ENCODE data around the gene PPP4R3A.
"Not testable (repeated sequence)": the region's sequence is repeated elsewhere in the genome, so short reads cannot be mapped to it uniquely, and the experiment has no call there.

PPP4R3A gene

DNA sequence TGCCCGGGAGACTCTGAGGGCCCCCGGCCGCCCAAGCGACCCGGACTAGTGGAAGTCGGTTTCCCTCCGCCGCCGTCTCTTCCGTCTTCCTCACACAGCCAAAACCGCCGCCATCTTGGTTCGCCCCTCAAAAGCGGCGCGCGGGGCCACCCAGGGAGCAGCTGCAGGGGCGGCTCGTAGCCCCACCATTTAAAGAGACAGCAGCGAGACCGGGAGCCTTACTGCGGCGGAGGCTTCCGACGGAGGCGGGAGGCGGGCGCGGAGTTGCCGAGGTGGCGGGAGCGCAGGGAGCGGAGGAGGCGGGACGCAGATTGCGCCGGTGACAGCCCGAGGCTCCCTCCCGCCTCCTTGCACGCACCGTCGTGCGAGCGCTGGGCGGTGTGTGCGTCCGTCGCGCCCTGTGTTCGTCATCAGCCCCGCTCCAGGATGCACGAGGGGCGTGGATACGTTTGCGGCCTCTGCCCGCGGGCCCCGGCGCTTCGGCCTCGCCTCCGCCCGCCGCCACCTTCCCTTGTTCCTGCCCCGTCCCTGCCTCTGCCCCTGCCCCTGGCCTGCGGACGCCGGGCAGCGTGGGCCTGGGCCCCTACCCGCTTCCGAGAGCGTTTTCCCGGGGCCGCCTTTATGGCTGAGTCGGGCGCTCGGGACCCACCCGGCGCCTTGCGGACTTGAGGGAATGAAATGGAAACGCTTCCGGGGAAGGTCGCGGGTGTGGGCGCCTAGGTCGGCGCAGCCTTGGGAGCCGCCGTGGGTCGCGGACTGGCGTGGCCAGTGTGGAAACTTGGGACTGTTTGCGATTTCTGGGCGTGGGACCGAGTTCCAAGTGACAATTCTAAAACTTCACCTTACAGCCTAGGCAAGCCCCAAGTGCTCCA lies at the start of gene PPP4R3A:
TSS of gene PPP4R3A (minus strand) at position 140 of the 872 bp plus-strand sequence. CDS start 663 bp downstream, outside the sequence.
- peak; percentile 98 for DNase-seq (ENCODE audit: low spot score)

DNA sequence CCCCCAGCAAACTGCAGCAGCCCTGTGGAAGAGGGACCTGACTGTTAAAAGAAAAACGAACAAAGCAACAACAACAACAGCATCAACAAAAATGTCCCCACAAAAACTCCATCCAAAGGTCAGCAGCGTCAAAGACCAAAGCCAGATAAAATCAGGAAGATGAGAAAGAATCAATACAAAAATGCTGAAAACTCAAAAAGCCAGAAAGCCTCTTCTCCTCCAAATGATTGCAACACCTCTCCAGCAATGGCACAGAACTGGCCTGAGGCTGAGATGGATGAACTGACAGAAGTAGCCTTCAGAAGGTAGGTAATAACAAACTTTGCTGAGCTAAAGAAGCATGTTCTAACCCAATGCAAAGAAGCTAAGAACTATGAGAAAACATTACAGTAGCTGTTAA lies 45.4 kb upstream of the PPP4R3A start:
- no peak for DNase-seq (ENCODE audit: low spot score)

DNA sequence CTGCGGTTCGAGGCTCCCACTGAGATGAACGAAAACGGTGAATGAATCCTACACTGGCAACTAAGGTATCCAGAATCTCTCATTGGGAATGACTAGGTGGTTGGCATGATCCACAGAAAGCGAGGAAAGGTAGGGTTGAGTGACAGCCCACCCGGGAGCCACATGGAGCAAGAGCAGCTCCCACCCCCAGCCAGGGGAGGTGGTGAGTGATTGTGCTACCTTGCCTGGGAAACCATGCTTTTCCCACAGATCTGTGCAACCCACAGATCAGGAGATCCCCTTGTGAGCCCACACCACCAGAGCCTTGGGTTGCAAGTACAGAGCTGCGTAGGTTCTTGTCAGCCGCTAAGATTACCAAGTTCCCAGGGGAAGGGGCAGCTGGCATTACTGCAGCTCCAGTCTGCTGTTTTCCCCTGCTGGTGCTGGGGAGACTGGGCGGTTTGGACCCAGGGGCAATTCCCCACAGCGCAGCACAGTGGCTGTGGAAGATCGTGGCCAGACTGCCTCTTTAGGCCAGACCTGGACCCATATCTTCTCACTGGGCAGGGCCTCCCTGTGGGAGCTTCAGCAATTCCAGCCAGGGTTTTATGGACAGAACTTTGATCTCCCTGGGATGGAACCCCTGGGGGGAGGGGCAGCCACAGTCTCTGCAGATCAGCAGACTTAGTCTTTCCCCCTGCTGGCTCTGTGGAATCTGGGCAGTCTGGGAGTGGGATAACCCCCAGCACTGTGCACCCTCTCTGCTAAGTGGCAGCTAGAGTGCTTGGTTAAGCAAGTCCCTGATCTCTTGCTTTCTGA lies 44.6 kb upstream of the PPP4R3A start:
- no peak for DNase-seq (ENCODE audit: low spot score)

DNA sequence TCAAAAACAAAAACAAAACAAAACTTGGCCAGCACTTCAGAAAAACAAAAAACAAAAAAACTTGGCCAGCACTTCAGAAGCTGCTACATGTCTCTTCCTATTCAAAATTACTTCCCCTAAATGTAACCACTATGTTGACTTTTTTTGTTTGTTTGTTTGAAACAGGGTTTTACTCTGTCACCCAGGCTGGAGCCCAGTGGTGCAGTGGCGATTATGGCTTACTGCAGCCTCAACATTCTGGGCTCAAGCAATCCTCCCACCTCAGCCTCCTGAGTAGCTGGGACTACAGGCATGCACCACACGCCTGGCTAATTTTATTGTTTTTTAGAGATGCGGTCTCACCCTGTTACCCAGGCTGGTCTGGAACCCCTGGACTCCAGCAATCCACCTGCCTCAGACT lies 38.0 kb upstream of the PPP4R3A start:
- DNase-seq (ENCODE audit: low spot score), result no peak

DNA sequence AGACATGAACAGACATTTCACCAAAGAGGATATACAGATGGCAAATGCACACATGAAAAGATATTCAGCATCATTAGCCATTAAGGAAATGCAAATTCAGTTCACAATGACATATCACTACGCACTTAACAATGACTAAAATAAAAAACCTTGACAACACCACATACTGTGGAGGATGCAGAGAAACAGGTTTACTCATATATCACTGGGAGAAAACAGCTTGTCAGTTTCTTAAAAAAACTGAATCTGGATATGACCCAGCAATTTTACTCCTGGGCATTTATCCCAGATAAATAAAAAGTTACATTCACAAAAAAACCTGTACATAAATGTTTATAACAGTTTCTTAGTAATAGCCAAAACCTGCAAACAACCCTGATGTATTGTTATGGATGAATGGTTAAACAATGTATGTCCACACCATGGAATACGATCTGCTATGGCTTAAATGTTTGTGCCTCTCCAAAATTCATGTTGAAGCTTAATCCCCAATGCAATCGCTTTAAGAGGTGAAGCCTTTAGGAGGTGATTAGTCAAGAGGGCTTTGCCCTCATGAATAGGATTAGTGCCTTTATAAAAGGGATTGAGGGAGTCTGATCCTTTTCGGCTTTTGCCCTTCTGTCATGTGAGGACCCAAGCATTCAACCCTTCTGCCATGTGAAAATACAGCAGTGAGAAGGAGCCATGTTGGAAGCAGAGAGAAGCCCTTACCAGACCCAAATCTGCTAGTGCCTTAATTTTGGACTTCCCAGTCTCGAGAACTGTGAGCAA lies 36.0 kb upstream of the PPP4R3A start:
- no peak for DNase-seq (ENCODE audit: low spot score)

DNA sequence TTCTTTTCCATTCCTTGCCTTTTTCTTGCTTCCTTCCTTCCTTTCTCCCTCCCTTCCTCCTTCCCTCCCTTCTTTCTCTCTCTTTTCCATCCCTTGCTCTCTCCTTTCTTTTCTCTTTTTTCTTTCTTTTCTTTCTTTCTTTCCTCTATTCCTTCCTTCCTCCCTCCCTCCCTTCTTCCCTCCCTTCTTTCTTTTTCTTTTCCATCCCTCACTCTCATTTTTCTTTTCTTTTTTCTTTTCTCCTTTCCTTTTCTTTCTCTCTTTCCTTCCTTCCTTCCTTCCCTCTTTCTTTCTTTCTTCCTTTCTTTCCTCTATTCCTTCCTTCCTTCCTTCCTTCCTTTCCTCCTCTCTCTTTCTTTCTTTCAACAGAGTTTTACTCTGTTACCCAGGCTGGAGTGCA lies 35.1 kb upstream of the PPP4R3A start:
- DNase-seq (ENCODE audit: low spot score), result no peak

DNA sequence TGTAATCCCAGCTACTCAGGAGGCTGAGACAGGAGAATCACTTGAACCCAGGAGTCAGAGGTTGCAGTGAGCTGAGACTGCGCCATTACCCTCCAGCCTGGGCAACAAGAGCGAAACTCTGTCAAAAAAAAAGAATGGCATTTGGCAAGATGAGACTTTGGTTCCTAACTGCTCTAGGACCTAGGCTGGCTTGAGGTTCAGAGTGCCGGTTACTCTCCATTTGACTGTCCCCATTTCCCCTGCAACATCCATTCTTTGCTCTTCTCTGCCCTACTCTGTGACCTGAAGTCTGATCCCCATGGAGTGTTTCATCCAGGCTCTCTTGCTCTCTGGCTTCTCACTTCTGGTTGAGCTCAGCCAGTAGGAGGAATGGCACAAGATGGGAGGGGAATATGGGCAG lies 26.2 kb upstream of the PPP4R3A start:
- DNase-seq (ENCODE audit: low spot score), result no peak

DNA sequence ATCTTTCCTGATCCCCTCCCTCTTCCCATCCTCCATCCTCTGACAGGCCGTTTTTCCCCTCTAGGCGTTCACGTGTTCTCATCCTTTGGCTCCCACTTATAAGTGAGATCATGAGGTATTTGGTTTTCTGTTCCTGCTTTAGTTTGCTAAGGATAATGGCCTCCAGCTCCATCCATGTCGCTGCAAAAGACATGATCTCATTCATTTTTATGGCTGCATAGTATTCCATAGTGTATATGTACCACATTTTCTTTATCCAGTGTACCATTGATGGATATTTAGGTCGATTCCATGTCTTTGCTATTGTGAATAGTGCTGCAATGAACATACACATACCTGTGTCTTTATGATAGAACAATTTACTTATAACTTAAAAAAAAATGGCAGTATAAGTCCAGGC lies 23.9 kb upstream of the PPP4R3A start:
- DNase-seq (ENCODE audit: low spot score), result not testable (repeated sequence)

DNA sequence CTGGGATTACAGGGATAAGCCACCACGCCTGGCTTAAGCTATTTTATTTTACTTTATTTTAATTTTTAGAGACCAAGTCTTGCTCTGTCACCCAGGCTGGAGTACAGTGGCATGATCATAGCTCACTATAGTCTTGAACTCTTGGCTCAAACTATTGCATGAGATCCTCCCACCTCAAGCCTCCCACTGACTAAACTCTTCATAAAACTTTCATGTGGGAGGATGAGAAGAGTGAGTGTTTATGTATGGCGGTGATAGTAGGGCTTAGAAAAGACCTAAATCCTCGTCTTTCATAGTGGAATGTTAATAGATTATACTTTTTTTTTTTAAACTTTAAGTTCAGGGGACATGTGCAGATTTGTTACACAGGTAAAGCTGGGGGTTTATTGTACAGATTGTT lies 23.5 kb upstream of the PPP4R3A start:
- DNase-seq (ENCODE audit: low spot score), result no peak

DNA sequence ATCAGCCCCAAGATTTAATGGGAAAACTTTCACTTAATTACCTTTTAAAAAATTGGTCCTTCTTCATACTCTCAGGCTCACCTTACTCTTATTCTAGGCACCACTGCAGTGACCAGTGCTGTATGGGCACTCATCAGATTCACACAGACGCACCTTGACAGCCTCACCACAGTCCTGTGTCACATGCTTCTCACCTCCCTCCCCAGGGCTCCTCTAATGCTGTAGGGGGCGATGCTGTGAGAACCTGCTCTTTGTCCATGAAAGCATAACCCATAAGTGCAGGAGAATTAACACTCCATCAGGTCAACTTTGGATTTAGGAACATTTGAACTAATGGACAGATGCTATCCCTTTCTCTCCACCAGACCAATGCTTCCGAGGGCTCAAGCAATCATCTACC lies 13.9 kb upstream of the PPP4R3A start:
- peak; percentile 31 for DNase-seq (ENCODE audit: low spot score)

DNA sequence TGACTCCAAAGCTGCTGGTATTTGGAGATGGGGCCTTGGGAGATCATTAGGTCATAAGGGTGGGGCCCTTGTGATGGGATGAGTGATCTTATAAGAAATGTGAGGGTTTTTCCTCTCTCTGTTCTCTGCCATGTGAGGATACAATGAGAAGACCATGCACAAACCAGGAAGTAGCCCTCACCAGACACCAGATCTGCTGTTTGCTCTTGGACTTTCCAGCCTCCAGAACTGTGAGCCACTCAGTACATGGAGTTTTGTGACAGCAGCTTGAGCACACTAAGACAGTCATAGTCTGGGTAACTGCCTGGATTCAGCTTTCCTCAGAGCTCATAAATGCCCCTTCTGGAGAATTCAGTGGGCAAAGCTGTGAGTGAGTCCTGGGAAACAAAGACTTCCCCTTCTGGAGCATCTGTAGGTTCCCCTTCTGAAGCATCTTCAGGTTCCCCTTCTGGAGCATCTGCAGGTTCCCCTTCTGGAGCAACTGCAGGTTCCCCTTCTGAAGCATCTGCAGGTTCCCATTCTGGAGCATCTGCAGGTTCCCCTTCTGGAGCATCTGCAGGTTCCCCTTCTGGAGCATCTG lies 11.0 kb upstream of the PPP4R3A start:
- no peak for DNase-seq (ENCODE audit: low spot score)

DNA sequence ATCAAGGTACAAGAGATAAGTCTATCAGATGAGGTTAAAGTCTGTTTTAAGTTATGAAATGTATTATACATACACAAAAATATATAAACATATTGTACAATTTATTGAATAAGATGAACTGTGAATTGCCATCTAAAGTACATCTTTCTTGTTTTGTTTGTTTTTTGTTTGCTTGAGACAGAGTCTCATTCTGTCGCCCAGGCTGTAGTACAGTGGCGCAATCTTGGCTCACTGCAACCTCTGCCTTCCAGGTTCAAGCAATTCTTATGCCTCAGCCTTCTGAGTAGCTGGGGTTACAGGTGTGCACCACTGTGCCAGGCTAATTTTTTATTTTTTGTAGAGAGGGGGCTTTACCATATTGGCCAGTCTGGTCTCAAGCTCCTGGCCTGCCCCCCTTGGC lies 10.0 kb upstream of the PPP4R3A start:
- DNase-seq (ENCODE audit: low spot score), result no peak

DNA sequence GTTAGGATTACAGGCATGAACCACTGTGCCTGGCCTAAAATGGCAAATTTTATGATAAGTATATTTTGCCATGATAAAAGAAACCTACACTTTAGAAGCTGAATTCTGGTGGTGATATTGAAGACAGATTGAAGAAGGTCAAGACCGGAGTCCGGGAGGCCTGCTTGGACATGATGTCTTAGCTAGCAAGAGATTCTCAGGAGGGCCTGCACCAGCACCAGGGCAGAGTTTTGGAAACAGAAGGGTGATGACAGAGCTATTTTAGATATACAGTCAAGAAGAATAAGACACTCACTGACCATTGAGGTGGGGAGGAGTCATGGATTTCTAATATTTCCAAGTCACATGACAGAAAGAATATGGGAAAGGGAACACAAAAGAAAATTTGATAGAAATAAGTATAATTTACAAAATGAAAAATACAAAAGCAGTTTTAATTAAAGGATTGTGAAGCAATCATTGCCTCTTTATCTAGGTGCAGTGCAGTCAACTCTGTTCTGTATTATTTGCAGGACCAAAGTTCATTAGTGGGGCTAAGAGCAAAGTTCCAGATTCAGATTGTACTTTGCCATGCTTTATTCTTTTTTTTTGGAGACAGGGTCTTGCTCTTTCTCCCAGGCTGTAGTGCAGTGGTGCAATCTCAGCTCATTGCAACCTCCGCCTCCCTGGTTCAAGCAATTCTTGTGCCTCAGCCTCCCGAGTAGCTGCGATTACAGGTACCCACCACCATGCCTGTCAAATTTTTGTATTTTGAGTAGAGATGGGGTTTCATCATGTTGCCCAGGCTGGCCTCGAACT lies 9.3 kb upstream of the PPP4R3A start:
- DNase-seq (ENCODE audit: low spot score), result no peak

DNA sequence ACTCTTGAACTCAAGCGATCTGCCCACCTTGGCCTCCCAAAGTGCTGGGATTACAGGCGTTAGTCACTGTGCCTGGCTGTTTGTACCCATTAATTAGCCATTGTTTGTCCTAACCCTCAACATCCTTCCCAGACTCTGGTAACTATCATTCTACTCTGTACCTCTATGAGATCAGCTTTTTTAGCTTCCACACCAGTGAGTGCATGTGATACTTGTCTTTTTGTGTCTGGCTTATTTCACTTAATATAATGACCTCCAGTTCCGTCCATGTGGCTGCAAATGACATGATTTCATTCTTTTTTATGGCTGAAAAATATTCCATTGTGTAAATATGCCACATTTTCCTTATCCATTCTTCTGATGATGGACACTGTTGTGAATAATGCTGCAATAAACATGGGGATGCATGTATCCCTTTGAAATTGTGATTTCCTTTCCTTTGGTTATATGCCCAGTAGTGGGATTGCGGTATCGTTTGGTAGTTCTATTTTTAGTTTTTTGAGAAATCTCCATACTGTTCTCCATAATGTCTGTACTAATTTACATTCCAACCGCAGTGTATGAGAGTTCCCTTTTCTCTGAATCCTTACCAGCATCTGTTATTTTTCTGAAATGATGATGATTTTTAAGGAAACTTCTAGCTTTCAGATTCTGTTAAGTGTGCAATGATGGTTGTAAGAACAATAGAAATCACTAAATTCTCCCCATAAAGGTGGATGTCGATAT lies 6.7 kb upstream of the PPP4R3A start:
- DNase-seq (ENCODE audit: low spot score), result no peak

DNA sequence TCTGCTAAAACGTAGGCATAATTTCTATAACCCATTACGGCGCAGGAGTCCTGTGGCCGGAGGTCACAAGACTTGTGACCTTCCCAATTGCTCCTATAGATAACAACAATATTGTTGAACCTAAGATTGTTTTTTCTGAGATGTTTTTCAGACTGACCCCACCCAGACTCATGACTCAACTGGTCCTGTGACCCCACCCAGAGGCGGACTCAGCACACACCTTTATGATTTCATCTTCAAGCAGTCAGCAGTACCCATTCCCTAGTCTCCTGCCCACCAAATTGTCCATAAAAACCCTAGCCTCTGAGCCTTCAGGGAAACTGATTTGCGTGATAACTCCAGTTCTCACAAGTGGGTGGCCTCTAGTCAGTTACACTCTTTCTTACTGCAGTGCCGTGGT lies 5.9 kb upstream of the PPP4R3A start:
- DNase-seq (ENCODE audit: low spot score), result no peak

DNA sequence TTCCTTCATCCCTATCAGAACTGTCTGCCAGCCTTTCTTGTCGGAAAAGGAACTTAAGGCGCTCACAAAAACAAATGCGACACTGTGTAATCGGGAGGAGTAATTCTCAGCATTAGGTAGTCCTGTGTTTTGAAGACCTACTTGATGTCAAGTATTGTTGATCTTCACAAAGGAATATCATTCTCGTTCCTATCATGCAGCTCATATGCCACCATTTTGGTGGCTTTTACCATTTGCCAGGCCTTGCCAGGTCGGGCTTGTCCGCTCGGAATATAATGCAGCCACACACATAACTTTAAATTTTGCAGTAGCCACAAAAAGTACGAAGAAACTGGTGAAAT lies 903 bp upstream of the PPP4R3A start:
- DNase-seq (ENCODE audit: low spot score), result peak; percentile 15

DNA sequence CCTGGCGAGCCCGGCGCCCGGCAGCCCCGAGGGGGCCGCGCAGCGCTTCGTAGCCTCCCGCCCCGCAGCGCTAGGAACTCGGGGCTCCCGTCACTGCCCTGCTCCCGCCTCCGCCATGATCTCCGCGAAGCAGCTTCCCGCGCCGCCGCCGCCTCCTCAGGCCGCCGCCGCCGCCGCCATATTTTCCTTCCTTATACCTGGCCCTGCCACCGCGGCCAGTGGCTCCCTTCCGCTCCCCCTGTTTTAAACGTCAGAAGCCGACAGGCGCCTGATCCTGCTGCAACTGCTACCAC lies 286 bp downstream of the PPP4R3A start:
- no peak for DNase-seq (ENCODE audit: low spot score)

DNA sequence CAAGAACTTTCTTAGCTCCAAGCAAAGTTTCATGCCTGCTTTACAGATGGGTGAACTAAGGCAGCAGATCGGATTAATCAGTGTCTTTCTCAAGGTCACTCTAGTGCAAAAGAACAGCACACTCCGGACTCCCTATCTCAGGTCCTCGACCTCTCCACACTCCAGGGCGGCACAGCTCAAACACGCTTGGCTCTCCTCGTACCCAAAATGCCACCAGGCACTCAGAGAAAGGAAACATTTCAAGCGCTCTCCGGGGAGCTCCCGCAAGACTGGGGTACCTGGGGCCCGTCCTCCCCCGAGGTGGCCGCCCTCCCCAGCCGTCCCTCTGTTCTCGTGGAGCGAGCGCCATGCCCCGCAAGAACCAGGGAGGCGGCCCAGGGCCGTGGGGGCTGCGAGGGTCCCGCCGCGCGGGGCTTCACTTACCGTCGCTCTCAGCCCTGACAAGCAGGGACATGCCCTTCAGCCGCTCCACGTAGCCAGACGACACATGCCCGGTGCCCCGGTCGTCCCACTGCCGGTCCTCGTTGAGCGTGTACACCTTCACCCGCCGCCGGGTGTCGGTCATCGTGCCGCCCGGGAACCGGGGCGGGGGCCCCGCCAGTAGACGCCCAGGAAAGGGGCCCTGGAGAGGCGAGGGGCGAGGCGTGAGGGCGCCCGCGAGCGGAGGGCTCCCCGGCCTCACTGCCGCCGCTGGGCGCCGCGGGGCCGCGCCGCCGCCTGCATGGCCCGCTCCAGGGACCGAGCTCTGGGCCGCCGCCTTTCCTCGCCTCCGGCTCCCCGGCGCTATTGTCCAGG lies 830 bp downstream of the PPP4R3A start:
- DNase-seq (ENCODE audit: low spot score), result peak; percentile 48

DNA sequence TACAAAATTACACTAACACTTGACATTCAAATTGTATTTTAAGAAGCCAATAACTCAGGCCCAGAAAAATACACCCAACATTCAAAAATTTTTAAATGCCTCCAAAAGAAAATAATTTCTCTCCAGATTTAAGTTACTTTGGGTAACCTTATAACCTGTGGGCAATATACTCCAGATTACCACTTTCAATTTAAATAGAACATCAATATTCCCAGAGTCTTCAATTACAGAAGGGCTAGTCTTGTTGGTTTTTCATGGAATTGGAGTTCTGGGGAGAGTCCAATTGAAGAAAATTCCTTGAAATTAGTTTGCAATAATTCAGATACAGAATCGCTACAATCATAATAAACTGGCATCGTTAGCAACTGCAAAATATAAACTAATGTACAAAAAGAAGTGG lies 2.0 kb downstream of the PPP4R3A start:
- DNase-seq (ENCODE audit: low spot score), result no peak

DNA sequence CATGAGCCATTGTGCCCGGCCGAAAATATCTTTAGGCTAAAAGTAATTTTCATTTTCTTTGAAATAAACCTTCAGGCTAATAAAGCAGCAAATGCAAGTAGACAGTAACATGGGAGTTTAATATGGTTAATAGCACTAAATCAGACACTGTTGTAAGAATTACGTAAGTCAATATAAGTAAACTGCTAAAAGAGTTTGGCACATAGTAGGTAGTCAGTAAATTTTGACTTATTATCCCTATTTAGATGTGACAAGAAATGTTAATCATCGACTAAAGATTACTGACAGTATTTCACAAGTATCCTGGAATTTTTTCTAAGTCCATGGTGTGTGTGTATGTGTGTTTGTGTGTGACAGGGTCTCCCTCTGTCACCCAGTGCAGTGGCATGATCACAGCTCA lies 3.9 kb downstream of the PPP4R3A start:
- DNase-seq (ENCODE audit: low spot score), result no peak
